ENCODE results near the gene CDK18.

CDK18 gene

DNA sequence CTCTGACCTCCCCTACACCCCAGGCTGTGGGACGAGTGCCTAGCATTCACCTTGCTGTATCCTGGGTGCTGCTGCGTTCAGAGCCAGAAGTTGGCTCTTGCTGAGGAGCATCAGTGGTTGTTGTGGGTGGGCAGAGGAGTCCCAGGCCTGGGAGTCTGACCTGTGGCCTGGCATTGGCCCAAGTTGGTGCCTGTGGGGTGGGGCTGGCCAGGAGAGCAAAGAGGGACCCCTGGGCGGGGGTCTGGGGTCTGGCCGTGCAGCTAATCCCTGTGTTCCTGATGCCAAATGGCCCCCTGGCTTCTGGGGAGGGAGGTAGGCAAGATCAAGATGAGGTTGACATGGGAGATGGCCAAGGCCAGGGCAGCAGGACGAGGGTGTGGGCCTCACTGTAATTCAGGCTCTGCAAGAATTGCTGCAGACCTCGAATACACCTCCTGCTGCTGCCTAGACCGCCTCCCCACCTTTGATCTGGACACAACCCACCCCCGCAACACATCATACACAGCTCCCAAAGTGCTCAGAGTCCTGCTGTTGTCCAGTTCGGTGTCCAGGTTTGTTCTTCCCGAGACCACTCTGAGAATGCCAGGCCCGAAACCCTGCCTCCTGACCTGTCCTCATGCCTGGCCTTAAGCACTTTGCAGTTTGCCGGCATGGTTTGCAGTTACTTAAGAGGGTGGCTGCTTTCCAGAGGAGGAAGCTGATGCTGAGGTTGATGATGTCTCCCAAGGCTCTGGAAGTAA is 28.7 kb downstream of the CDK18 start:
- no peak overlapping the region for H3K4me3 ChIP-seq (ENCODE audit: control insufficient read depth, low read depth, low read length)
- DNase-seq (ENCODE audit: low read depth), result no peak
- TF ChIP-seq, protein P1, sequence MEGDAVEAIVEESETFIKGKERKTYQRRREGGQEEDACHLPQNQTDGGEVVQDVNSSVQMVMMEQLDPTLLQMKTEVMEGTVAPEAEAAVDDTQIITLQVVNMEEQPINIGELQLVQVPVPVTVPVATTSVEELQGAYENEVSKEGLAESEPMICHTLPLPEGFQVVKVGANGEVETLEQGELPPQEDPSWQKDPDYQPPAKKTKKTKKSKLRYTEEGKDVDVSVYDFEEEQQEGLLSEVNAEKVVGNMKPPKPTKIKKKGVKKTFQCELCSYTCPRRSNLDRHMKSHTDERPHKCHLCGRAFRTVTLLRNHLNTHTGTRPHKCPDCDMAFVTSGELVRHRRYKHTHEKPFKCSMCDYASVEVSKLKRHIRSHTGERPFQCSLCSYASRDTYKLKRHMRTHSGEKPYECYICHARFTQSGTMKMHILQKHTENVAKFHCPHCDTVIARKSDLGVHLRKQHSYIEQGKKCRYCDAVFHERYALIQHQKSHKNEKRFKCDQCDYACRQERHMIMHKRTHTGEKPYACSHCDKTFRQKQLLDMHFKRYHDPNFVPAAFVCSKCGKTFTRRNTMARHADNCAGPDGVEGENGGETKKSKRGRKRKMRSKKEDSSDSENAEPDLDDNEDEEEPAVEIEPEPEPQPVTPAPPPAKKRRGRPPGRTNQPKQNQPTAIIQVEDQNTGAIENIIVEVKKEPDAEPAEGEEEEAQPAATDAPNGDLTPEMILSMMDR (IDR thresholded peaks at IDR 0.05; ENCODE audit: control insufficient read depth, insufficient read depth, low read depth, low read length, missing control alignments), result no peak

DNA sequence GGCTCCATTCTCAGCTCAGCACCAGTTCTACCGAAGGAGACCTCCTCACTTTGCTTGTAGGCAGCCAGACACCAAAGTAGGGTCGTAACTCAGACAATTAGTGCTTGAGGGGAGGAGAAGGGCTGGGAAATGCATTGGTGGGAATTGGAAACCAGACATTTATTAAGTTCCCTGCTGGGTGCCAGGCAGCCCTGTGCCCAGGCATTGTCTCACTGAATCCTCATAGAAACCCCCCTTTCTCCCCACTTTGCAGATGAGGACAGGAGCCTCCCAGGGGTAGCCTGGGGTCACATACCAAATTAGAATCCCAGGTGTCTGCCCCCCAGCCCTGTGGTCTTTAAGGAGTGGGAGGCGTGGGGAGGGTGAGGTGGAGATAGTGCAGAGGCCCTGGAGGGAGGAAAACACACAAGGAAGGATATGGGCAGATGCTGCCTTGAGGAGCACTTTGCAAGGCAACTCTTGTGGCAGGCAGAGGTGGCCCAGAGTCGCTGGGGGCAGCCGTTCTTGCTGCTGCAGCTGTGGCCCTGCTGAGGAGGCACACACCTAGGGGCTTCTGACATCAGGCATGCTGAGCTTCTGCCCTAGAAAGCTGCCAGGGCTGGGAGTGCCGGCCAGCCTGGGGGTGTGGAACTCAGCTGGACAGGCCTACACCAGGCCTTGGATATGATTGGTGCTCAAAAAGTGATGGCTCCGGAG is 29.4 kb downstream of the CDK18 start:
- TF ChIP-seq, protein P1 (IDR thresholded peaks at IDR 0.05; ENCODE audit: control insufficient read depth, insufficient read depth, low read depth, low read length, missing control alignments), result no peak
- no peak for DNase-seq (ENCODE audit: low read depth)
- no peak overlapping the region for H3K4me3 ChIP-seq (ENCODE audit: control insufficient read depth, low read depth, low read length)

DNA sequence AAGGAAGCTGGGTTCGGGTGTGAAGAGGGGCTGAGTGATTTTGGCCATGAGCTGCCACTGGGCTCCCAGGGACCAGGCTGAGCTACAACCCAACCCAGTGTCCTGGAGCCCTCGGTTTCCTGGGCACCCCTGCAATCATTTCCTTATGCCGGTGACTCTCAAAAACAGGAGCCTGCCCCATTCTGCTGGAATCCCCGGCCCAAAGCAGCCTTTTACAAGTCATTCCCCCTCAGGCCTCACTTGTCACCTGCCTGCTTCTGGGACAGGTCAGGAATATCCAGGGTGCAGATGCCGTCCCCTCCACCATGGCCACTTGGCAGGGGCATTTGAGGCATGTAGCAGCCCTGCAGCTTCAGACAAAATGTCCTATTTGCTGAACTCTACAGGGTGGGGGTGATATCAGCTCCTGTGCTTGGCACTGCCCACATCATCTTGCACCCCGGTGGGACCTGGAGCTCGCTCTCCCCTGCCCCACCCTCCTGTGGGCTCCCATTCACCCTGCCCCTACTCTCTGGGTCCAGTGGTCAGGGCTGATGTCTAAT is 30.0 kb downstream of the CDK18 start:
- DNase-seq (ENCODE audit: low read depth), result no peak
- TF ChIP-seq, protein P1 (IDR thresholded peaks at IDR 0.05; ENCODE audit: control insufficient read depth, insufficient read depth, low read depth, low read length, missing control alignments), result no peak
- no peak overlapping the region for H3K4me3 ChIP-seq (ENCODE audit: control insufficient read depth, low read depth, low read length)

DNA sequence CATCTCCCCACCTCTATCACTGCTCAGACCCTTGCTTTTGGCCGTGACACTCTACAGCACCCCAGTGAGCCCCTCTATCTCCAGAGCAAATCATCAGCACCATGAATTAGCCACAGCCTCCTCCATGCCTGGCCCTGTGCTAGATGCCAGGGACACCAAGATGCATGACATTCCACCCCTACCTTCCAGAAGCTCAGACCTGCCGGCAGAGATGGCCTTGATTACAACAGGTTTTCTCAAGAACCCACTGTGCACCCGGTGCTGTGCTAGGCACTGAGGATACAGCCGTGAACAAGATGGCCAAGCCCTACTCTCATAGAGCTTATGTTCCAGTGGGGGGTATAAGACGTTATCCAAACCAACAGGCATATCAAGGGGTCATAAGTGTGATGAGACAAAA is 30.6 kb downstream of the CDK18 start:
- no peak overlapping the region for H3K4me3 ChIP-seq (ENCODE audit: control insufficient read depth, low read depth, low read length)
- DNase-seq (ENCODE audit: low read depth), result no peak
- TF ChIP-seq, protein P1 (IDR thresholded peaks at IDR 0.05; ENCODE audit: control insufficient read depth, insufficient read depth, low read depth, low read length, missing control alignments), result no peak

DNA sequence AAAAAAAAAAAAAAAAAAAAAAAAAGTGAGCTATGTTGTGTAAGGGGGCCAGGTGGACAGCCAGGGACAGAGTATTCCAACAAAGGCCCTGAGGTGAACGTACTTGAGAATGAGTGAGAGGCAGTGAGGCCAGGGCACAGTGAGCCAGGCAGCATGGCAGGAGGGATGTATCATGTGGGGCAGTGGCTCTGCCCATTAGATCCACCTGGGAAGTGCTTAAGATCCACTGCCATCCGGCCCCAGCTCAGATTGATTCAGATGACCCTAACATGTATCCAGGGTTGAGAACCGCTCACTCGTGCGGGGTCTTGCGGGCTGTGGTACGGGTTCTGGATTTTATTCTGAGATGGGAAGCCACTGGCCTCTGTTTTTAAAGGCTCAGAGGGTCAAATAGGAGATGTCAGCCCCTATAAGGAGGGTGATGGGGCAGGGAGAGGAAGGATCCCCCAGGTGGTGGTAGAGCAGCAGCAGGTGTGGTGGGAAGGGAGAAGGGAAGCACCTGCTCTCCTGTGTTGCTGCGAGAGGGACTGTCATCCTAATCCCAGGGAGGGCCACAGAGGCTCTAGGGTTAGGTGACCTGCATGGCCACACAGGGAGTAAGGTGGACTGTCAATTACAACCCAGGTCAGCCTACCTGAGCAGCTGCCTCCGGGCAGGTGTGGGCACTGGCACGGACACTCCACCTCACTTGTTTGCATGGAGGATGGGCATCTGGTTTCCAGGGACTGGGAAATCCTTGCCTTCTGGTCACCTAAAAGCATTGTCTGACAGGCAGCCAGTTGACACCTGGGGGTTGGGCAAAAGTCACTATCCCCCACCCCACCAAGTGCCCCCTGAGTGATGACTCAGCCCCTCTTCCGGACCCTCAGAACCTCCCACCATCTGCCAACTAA is 31.6 kb downstream of the CDK18 start:
- TF ChIP-seq, protein P1 (IDR thresholded peaks at IDR 0.05; ENCODE audit: control insufficient read depth, insufficient read depth, low read depth, low read length, missing control alignments), result no peak
- no peak overlapping the region for H3K4me3 ChIP-seq (ENCODE audit: control insufficient read depth, low read depth, low read length)
- no peak for DNase-seq (ENCODE audit: low read depth)

DNA sequence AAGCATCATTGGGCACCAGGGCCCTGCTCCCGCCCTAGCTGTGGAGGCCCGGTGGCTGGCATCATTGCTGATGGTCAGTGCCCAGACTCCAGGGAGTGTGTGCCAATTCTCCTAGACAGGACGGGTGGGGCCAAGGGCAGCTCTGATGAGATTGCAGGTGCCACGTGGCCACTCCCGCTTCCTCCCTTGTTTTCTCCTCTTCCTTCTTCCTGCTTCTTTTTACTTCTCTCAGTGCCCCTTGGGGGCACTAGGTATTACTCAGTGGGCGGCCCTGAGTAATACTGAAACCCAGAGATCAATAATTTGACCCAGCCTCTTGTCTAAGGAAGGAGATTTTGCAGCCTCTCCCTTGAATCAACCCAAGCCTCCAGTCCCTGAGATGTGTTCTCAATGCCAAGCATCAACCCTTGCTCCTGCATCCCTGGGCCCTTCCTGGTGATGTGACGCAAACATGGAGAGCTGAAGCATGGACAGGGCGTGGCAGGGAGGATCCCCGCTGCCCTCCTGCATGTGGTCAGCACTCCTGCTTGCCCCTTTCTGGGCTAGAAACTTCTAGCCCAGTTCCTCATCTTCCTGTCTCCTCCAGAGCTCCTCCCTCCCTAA is 32.4 kb downstream of the CDK18 start:
- DNase-seq (ENCODE audit: low read depth), result no peak
- TF ChIP-seq, protein P1 (IDR thresholded peaks at IDR 0.05; ENCODE audit: control insufficient read depth, insufficient read depth, low read depth, low read length, missing control alignments), result no peak

More for the DNA sequence above, 32.4 kb downstream of the CDK18 start:
- no peak overlapping the region for H3K4me3 ChIP-seq (ENCODE audit: control insufficient read depth, low read depth, low read length)
